ENCODE measurements around the gene ADAMTSL3. TPM values are rescaled to one million over a fixed set of nuclear protein-coding genes. Genes with fewer than 3 reads are reported as not detected.

ADAMTSL3 gene
- total RNA-seq, 1 experiment from 2014 or later = 1.8 TPM

- no peak for TF ChIP-seq EMX1 (CRISPR knock-in tag; IDR thresholded peaks at IDR 0.05)
- TF ChIP-seq STAT6 (CRISPR knock-in tag; conservative IDR thresholded peaks at IDR 0.05; ENCODE audit: low read depth) = no peak
- no peak for TF ChIP-seq FOXP1 (CRISPR knock-in tag; IDR thresholded peaks at IDR 0.05; ENCODE audit: borderline replicate concordance)
- no peak for TF ChIP-seq CTCF (IDR thresholded peaks at IDR 0.05)
- no peak for TF ChIP-seq ZNF219 (CRISPR knock-in tag; IDR thresholded peaks at IDR 0.05; ENCODE audit: borderline replicate concordance)
- no peak for TF ChIP-seq RORB (CRISPR knock-in tag; IDR thresholded peaks at IDR 0.05)
- TF ChIP-seq CDX4 (CRISPR knock-in tag; IDR thresholded peaks at IDR 0.05; ENCODE audit: borderline replicate concordance) = no peak
- TF ChIP-seq ZNF396 (CRISPR knock-in tag; IDR thresholded peaks at IDR 0.05; ENCODE audit: borderline replicate concordance) = no peak
- no peak for TF ChIP-seq NR3C1 (CRISPR knock-in tag; conservative IDR thresholded peaks at IDR 0.05; ENCODE audit: low read depth)
- TF ChIP-seq GRHL2 (CRISPR knock-in tag; IDR thresholded peaks at IDR 0.05; ENCODE audit: insufficient replicate concordance, severe bottlenecking) = no peak
- TF ChIP-seq ZMAT4 (CRISPR knock-in tag; IDR thresholded peaks at IDR 0.05) = no peak
- TF ChIP-seq GABPB1 (CRISPR knock-in tag; IDR thresholded peaks at IDR 0.05) = no peak
- no peak for TF ChIP-seq E2F5 (CRISPR knock-in tag; IDR thresholded peaks at IDR 0.05)
- Mint-ChIP-seq H3K36me3 (no peaks in the 10 kb centered on the region), H3K27me3 (ENCODE audit: low read depth) (no peaks in the 10 kb centered on the region), H3K27ac (no peak overlapping the region), H3K4me3 (no peak overlapping the region), H3K9me3 (no peaks in the 10 kb centered on the region), H3K4me1 (no peaks in the 10 kb centered on the region)
- CTCF ChIA-PET = no interaction called here
- POLR2A ChIA-PET = no interaction called here
- DNase-seq (ENCODE audit: low spot score) (no peak), ATAC-seq (no peak)
Measured at GRCh38 chr15:83721031-83721430, 67.1 kb downstream of the ADAMTSL3 start.

- H3K27ac Mint-ChIP-seq = no peak overlapping the region
- ATAC-seq = no peak
- H3K4me1 Mint-ChIP-seq = no peaks in the 10 kb centered on the region
- POLR2A ChIA-PET = no interaction called here
- no peak overlapping the region for H3K4me3 Mint-ChIP-seq
- no peaks in the 10 kb centered on the region for H3K27me3 Mint-ChIP-seq (ENCODE audit: low read depth)
- peaks cover 5% of the 10 kb centered on the region; the same call in 1 of the 2 replicates for H3K9me3 Mint-ChIP-seq
- TF ChIP-seq ZNF396 (CRISPR knock-in tag; IDR thresholded peaks at IDR 0.05; ENCODE audit: borderline replicate concordance) = no peak
- TF ChIP-seq FOXK1 (CRISPR knock-in tag; IDR thresholded peaks at IDR 0.05) = no peak
- TF ChIP-seq NFYB (CRISPR knock-in tag; conservative IDR thresholded peaks at IDR 0.05; ENCODE audit: low read depth) = no peak
- TF ChIP-seq CBFB (CRISPR knock-in tag; IDR thresholded peaks at IDR 0.05; ENCODE audit: low read depth) = no peak
- TF ChIP-seq GRHL2 (CRISPR knock-in tag; IDR thresholded peaks at IDR 0.05; ENCODE audit: insufficient replicate concordance, severe bottlenecking) = no peak
- no peak for TF ChIP-seq ZNF512 (CRISPR knock-in tag; IDR thresholded peaks at IDR 0.05; ENCODE audit: borderline replicate concordance)
- no peak for TF ChIP-seq MLX (CRISPR knock-in tag; IDR thresholded peaks at IDR 0.05)
- DNase-seq (ENCODE audit: low spot score) = no peak
- CTCF ChIA-PET = no interaction called here
- H3K36me3 Mint-ChIP-seq = no peaks in the 10 kb centered on the region
Measured at GRCh38 chr15:83721981-83722380, 68.1 kb downstream of the ADAMTSL3 start.
